Activated naive CD4-positive, alpha-beta T cell treated with anti-CD3 and anti-CD28 coated beads, Interleukin-2, amount 10 ng/mL, durations not matched to agents 7 days and 5 days (primary cell): ENCODE results near the gene GREB1L.
"Not testable (repeated sequence)": the region's sequence is repeated elsewhere in the genome, so short reads cannot be mapped to it uniquely, and the experiment has no call there.

Source experiments
- CTCF ChIA-PET: fragments of 350-600 bp; sonication (Branson Sonifier 250); formaldehyde crosslinking; loops from one replicate; lab custom pipeline; 2021; ENCODE audit warnings: antibody characterized with exemption; lab: Charles Lee
- DNase-seq: peaks from one replicate; pipeline ENCODE4 v3.0.0-alpha.2; 2020
- H3K27ac Mint-ChIP-seq: one replicate; pipeline ENCODE4 v1.8.0; 2021; ENCODE audit warnings: mild to moderate bottlenecking, moderate library complexity, mixed read lengths
- H3K27me3 Mint-ChIP-seq: one replicate; pipeline ENCODE4 v1.8.0; 2021; ENCODE audit warnings: mild to moderate bottlenecking, mixed read lengths
- H3K36me3 Mint-ChIP-seq: one replicate; pipeline ENCODE4 v1.8.0; 2021; ENCODE audit warnings: mixed read lengths
- H3K4me1 Mint-ChIP-seq: one replicate; pipeline ENCODE4 v1.8.0; 2021; ENCODE audit warnings: mixed read lengths
- H3K4me3 Mint-ChIP-seq: one replicate; pipeline ENCODE4 v1.8.0; 2021; ENCODE audit warnings: mild to moderate bottlenecking, moderate library complexity, mixed read lengths
- H3K9me3 Mint-ChIP-seq: one replicate; pipeline ENCODE4 v1.8.0; 2021; ENCODE audit warnings: mixed read lengths

The GREB1L gene

GRCh38 chr18:21273568-21273967 lies 31.5 kb downstream of the GREB1L start:
- H3K4me3 Mint-ChIP-seq, result no peak overlapping the region
- peaks cover 3% of the 10 kb centered on the region for H3K27me3 Mint-ChIP-seq
- DNase-seq, result no peak
- CTCF ChIA-PET, result no interaction called here
- no peak overlapping the region for H3K27ac Mint-ChIP-seq
- H3K36me3 Mint-ChIP-seq, result no peaks in the 10 kb centered on the region
- H3K4me1 Mint-ChIP-seq, result no peaks in the 10 kb centered on the region
- H3K9me3 Mint-ChIP-seq, result no peaks in the 10 kb centered on the region

DNA sequence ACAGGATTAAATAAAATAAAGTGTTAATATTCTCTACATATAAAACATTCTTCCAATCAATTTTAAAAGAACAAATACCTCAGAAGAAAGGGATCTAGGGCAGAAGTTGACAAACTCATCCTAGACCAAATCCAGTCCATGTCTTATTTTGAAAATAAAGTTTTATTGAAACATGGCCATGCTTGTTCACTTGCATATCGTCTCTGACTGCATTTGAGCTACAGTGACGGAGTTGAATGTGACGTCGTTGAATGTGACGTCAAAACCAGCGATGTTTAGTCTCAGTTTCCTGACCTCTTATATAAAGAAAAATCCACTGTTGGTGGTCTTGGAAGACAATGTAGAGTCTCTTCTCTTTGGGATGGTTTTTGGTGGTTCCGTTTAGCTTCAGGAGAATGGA lies 33.6 kb downstream of the GREB1L start:
- no peak overlapping the region for H3K4me3 Mint-ChIP-seq
- no peaks in the 10 kb centered on the region for H3K9me3 Mint-ChIP-seq
- DNase-seq, result no peak
- no peaks in the 10 kb centered on the region for H3K4me1 Mint-ChIP-seq
- H3K27me3 Mint-ChIP-seq, result peaks cover 3% of the 10 kb centered on the region
- no peak overlapping the region for H3K27ac Mint-ChIP-seq
- CTCF ChIA-PET, result no interaction called here
- no peaks in the 10 kb centered on the region for H3K36me3 Mint-ChIP-seq

DNA sequence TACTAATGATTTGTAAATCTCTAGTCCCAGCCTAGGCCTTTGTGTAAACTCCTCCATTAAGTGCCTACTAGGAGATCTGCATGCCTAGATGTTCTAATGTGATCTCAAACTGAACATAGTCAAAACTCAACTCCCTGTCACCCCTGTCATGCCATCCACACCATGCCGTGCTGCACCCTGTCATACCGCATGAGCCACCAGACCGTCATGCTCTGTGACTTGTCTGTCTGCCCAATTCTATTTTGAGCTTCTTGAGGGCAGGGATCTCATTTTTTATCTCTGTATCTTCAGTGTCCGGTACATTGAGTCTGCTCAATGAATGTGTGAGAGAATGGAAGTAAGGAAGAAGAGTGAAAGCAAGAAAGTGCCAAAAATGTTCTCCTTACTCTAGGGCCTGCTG lies 35.5 kb downstream of the GREB1L start:
- no peaks in the 10 kb centered on the region for H3K36me3 Mint-ChIP-seq
- no peak for DNase-seq
- H3K27ac Mint-ChIP-seq, result no peak overlapping the region
- CTCF ChIA-PET, result no interaction called here
- H3K4me3 Mint-ChIP-seq, result no peak overlapping the region
- peaks cover 3% of the 10 kb centered on the region for H3K27me3 Mint-ChIP-seq
- no peaks in the 10 kb centered on the region for H3K4me1 Mint-ChIP-seq
- H3K9me3 Mint-ChIP-seq, result no peaks in the 10 kb centered on the region

- H3K27me3 Mint-ChIP-seq, CTCF ChIA-PET, H3K9me3 Mint-ChIP-seq, H3K36me3 Mint-ChIP-seq, H3K27ac Mint-ChIP-seq, DNase-seq, H3K4me1 Mint-ChIP-seq, H3K4me3 Mint-ChIP-seq: not testable (repeated sequence)
Observed at GRCh38 chr18:21278218-21278617, 36.2 kb downstream of the GREB1L start.

GRCh38 chr18:21281603-21282002 lies 39.6 kb downstream of the GREB1L start:
- CTCF ChIA-PET, result no interaction called here
- Mint-ChIP-seq H3K27me3 (no peaks in the 10 kb centered on the region), H3K27ac (no peak overlapping the region), H3K36me3 (no peaks in the 10 kb centered on the region), H3K4me1 (no peaks in the 10 kb centered on the region), H3K4me3 (no peak overlapping the region), H3K9me3 (no peaks in the 10 kb centered on the region)
- no peak for DNase-seq

DNA sequence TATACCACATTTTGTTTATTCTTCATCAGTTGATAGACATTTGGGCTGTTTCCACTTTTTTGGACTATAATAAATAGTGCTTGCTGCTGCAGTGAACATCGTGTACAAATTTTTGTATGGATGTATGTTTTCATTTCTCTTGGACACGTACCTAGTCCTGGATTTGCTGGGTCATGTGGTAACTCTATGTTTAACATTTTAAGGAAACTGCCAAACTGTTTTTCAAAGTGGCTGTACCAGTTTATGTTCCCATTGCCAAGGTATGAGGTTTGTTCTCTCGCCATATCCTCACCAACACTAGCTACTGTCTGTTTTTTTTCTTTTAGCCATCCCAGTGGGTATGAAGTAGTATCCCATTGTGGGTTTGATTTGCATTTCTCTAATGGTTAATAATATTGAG lies 42.5 kb downstream of the GREB1L start:
- Mint-ChIP-seq H3K36me3 (no peaks in the 10 kb centered on the region), H3K4me1 (no peaks in the 10 kb centered on the region), H3K27me3 (no peaks in the 10 kb centered on the region), H3K27ac (no peak overlapping the region), H3K4me3 (no peak overlapping the region), H3K9me3 (no peaks in the 10 kb centered on the region)
- CTCF ChIA-PET, result no interaction called here
- no peak for DNase-seq

- no peak overlapping the region for H3K4me3 Mint-ChIP-seq
- no peaks in the 10 kb centered on the region for H3K27me3 Mint-ChIP-seq
- H3K9me3 Mint-ChIP-seq, result no peaks in the 10 kb centered on the region
- H3K27ac Mint-ChIP-seq, result no peak overlapping the region
- CTCF ChIA-PET, result no interaction called here
- DNase-seq, result no peak
- no peaks in the 10 kb centered on the region for H3K36me3 Mint-ChIP-seq
- no peaks in the 10 kb centered on the region for H3K4me1 Mint-ChIP-seq
Observed at GRCh38 chr18:21289827-21290226, 47.8 kb downstream of the GREB1L start.

DNA sequence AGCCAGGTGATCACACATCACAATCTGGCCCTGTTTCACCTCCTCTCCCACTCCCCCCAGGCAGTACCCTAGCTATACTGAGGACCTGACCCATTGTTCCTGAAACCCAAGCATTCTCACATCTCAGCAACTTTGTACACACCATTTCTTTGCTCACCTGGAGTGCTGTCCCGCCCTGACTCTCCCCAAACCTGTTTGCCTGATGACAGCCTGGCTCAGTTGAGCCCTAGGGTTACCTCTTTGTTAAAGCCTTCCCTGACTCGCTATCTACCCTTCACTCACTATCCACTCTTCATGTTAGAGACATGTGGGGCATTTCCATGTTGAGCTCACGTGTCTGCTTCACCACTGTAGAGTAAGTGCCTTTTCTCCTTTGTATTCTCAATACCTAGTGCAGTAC lies 49.1 kb downstream of the GREB1L start:
- H3K4me1 Mint-ChIP-seq, result no peaks in the 10 kb centered on the region
- DNase-seq, result no peak
- H3K4me3 Mint-ChIP-seq, result no peak overlapping the region
- no peaks in the 10 kb centered on the region for H3K9me3 Mint-ChIP-seq
- CTCF ChIA-PET, result no interaction called here
- no peaks in the 10 kb centered on the region for H3K27me3 Mint-ChIP-seq
- no peak overlapping the region for H3K27ac Mint-ChIP-seq
- H3K36me3 Mint-ChIP-seq, result no peaks in the 10 kb centered on the region

GRCh38 chr18:21293479-21293878 lies 51.4 kb downstream of the GREB1L start:
- H3K4me1 Mint-ChIP-seq, result no peaks in the 10 kb centered on the region
- no peaks in the 10 kb centered on the region for H3K36me3 Mint-ChIP-seq
- no peak overlapping the region for H3K4me3 Mint-ChIP-seq
- no peak for DNase-seq
- CTCF ChIA-PET, result no interaction called here
- H3K9me3 Mint-ChIP-seq, result no peaks in the 10 kb centered on the region
- no peak overlapping the region for H3K27ac Mint-ChIP-seq
- no peaks in the 10 kb centered on the region for H3K27me3 Mint-ChIP-seq

DNA sequence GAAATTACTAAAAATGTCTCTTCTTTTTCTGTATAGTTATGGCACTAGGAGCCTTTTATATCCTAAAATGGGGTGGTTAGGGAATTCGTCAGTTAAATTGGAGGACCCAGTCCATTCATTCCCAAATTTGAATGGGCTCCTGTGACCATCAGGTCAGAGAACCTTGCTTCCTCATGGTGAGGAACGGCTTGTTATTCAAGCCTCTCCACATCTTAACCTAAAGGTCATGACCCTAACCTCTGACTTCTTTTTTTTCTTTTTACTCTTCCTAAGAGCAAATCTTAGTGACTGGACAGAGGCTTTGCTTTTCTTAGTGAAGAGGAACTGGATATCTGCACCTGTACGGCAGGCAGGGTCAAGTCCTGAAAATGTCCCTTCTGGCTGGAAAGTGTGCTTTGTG lies 53.1 kb downstream of the GREB1L start:
- no peaks in the 10 kb centered on the region for H3K4me1 Mint-ChIP-seq
- no peak for DNase-seq
- CTCF ChIA-PET, result no interaction called here
- H3K27ac Mint-ChIP-seq, result no peak overlapping the region
- H3K9me3 Mint-ChIP-seq, result no peaks in the 10 kb centered on the region
- H3K27me3 Mint-ChIP-seq, result peaks cover 3% of the 10 kb centered on the region
- no peak overlapping the region for H3K4me3 Mint-ChIP-seq
- H3K36me3 Mint-ChIP-seq, result no peaks in the 10 kb centered on the region

GRCh38 chr18:21296045-21296444 lies 54.0 kb downstream of the GREB1L start:
- H3K4me1 Mint-ChIP-seq, result no peaks in the 10 kb centered on the region
- no peaks in the 10 kb centered on the region for H3K9me3 Mint-ChIP-seq
- no peak for DNase-seq
- H3K36me3 Mint-ChIP-seq, result no peaks in the 10 kb centered on the region
- peaks cover 3% of the 10 kb centered on the region for H3K27me3 Mint-ChIP-seq
- CTCF ChIA-PET, result no interaction called here
- no peak overlapping the region for H3K4me3 Mint-ChIP-seq
- H3K27ac Mint-ChIP-seq, result no peak overlapping the region

GRCh38 chr18:21298351-21298750 lies 56.3 kb downstream of the GREB1L start:
- no peaks in the 10 kb centered on the region for H3K9me3 Mint-ChIP-seq
- no peaks in the 10 kb centered on the region for H3K36me3 Mint-ChIP-seq
- no peak overlapping the region for H3K27ac Mint-ChIP-seq
- CTCF ChIA-PET, result no interaction called here
- peaks cover 3% of the 10 kb centered on the region for H3K27me3 Mint-ChIP-seq
- no peak overlapping the region for H3K4me3 Mint-ChIP-seq
- DNase-seq, result no peak
- H3K4me1 Mint-ChIP-seq, result no peaks in the 10 kb centered on the region

- H3K9me3 Mint-ChIP-seq, result no peaks in the 10 kb centered on the region
- CTCF ChIA-PET, result no interaction called here
- H3K36me3 Mint-ChIP-seq, result no peaks in the 10 kb centered on the region
- peaks cover 3% of the 10 kb centered on the region for H3K27me3 Mint-ChIP-seq
- H3K4me1 Mint-ChIP-seq, result no peaks in the 10 kb centered on the region
- H3K27ac Mint-ChIP-seq, result no peak overlapping the region
- no peak overlapping the region for H3K4me3 Mint-ChIP-seq
- no peak for DNase-seq
Observed at GRCh38 chr18:21300035-21300907, 58.2 kb downstream of the GREB1L start.

- Mint-ChIP-seq H3K27me3 (peaks cover 7% of the 10 kb centered on the region), H3K36me3 (no peaks in the 10 kb centered on the region), H3K4me3 (no peak overlapping the region), H3K4me1 (no peaks in the 10 kb centered on the region), H3K27ac (no peak overlapping the region), H3K9me3 (no peaks in the 10 kb centered on the region)
- DNase-seq, result no peak
- CTCF ChIA-PET, result no interaction called here
Observed at GRCh38 chr18:21300908-21301200, 58.8 kb downstream of the GREB1L start.

DNA sequence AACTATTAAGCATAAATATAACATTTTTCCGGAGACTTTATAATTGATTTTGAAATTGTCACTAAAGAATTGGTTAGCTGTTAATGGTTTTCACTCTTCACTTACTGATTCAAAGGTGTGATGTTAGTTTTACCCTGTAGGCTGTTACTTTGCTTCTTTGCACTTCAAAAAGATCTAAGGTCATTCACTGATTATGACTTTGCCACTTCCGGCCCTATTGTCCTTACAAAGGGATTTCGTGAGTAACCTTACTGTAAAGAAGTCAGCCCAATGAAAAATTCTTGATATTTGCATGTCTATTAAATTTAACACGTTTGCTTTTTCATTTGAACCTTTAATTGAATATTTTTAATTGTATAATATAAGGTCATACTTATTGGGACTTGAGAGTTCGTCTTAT lies 61.4 kb downstream of the GREB1L start:
- Mint-ChIP-seq H3K27ac (no peak overlapping the region), H3K36me3 (no peaks in the 10 kb centered on the region), H3K4me1 (no peaks in the 10 kb centered on the region), H3K27me3 (peaks cover 7% of the 10 kb centered on the region), H3K4me3 (no peak overlapping the region), H3K9me3 (no peaks in the 10 kb centered on the region)
- CTCF ChIA-PET, result no interaction called here
- DNase-seq, result no peak

- no peak overlapping the region for H3K27ac Mint-ChIP-seq
- DNase-seq, result no peak
- CTCF ChIA-PET, result no interaction called here
- H3K4me1 Mint-ChIP-seq, result no peaks in the 10 kb centered on the region
- H3K36me3 Mint-ChIP-seq, result no peaks in the 10 kb centered on the region
- H3K9me3 Mint-ChIP-seq, result no peaks in the 10 kb centered on the region
- H3K4me3 Mint-ChIP-seq, result no peak overlapping the region
- peaks cover 4% of the 10 kb centered on the region for H3K27me3 Mint-ChIP-seq
Observed at GRCh38 chr18:21303895-21304294, 61.9 kb downstream of the GREB1L start.
